Posterior cingulate gyrus (tissue), 11 donors: Measurements from ENCODE around the gene RNF220.

Source experiments
- DNase-seq, 10 donors: peaks; one replicate each; pipeline versions ENCODE4 v3.0.0 to v3.0.0-alpha.2; 2020 to 2021; ENCODE audit warnings: mixed read lengths in 3 of 10
- intact Hi-C: fragments of 100-400 bp; cut with DNase I; formaldehyde crosslinking; loops from one replicate; pipeline ENCODE4 v1.15.1; 2023

The RNF220 gene

GRCh38 chr1:44405798-44406736, 1.0 kb downstream of the RNF220 start:
- DNase-seq: peak in 3 of 10 donors; percentile 46 to 81 (median 70)

DNA sequence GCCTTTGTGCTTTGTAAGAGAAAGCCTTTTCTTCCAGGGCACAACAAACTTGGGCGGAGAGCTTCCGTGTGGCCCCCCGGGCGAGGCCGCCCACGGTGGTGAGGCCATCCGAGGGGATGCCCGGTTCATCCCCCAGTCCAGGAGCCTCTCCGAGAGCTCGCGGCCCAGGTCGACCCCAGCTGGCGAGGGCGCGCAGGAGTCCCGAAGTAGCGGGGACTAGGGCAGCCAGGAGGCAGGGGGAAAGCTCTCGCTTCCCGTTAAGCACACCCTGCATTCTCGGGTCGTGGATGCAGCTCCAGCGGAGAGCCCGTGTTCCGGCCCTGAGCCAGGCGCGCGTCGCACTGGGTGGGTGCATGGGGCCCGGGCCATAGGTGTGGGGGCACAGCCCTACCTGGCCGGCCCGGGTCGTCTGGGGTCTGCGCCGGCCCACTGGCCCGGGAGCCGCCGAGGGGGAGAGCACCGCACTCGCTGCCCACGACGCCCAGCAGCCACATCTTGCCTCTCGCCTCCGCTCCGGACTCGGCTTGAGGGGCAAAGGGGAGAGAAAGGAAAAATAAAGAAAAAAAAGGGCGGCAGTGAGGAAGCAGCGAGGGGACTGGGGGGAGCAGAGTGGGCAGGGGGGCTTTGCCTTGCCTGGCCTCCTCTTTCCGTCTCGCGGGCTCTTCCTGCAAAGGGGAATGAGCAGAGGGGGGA, 1.8 kb downstream of the RNF220 start:
- intact Hi-C loops: loop anchor here (5.0 to 10.0 kb wide), 3 partner anchors 95 to 238 kb away; no protein-coding TSS in a partner anchor

More at GRCh38 chr1:44405798-44406736, 1.0 kb downstream of the RNF220 start:
- intact Hi-C loops: loop anchor here (5.0 to 10.0 kb wide), 3 partner anchors 96 to 239 kb away; no protein-coding TSS in a partner anchor

DNA sequence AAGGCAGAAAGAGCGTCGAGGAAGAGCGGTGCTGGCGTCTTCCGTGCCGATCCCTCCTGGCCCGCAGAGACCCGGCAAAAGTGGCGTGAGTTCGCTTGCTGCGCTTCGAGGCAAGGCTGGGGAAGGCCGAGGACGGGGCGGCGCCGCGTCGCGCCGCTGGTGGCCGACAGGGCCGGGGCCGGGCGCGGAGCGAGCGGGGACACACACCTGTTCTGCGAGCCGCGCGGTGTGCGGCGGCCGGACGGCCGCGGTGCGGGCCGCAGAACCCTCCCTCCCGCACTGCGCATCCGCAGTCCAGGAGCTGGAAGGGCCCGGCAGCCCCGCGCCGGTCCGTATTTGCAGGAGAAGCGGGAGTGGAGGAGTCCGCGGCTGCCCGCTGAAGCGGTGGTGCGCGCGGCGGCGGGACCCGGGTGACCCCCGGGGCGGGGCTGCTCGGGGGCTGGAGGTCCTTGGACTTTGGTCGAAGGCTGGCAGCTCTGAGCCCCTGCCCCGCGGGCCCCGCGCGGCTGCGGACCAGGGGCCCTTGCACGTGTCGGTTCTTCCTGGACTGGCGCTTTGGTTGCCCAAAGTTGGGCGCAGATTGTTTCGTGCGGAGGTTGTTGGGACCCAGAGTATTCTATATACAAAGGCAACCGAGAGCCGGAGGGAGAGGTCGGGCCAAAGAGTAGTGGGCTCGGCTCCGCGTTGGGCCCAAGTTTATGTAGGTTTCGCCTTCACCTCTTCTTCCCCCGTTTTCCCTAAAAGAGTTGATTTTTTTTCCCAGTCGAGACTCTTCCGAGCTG, 2.6 kb downstream of the RNF220 start:
- DNase-seq: peak in 2 of 10 donors; percentile 51 to 89
- intact Hi-C loops: loop anchor here (1.0 to 10.0 kb wide), 4 partner anchors 10 to 237 kb away; no protein-coding TSS in a partner anchor

More for the DNA sequence above, 1.8 kb downstream of the RNF220 start:
- DNase-seq: peak in 1 of 10 donors; percentile 78

DNA sequence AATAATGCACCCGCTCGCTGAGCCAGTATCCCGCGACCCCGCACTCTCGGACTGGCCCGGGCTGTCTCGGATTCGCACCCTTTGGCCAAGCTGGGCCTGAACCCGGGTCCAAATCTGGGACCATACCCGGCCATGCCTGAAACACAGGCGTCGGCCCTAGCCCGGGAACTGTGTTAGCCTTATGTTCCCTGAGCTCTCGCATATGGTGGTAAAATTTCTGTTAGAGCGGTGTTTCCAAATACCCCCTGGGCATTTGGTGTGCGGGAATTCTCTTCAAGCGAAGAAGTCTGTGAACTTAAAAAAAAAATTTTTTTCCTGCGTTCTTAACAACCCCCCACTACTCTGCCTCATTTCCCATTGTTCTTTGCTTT, 3.1 kb downstream of the RNF220 start:
- DNase-seq: peak in 1 of 10 donors; percentile 45
- intact Hi-C loops: loop anchor here (1.0 to 10.0 kb wide), 4 partner anchors 9 to 237 kb away; no protein-coding TSS in a partner anchor

- intact Hi-C loops: loop anchor here (1.0 to 10.0 kb wide), 4 partner anchors 8 to 236 kb away; no protein-coding TSS in a partner anchor
- peak in 3 of 10 donors; percentile 7 to 88 (median 54) for DNase-seq
Measured at GRCh38 chr1:44408632-44409602, 3.9 kb downstream of the RNF220 start.

DNA sequence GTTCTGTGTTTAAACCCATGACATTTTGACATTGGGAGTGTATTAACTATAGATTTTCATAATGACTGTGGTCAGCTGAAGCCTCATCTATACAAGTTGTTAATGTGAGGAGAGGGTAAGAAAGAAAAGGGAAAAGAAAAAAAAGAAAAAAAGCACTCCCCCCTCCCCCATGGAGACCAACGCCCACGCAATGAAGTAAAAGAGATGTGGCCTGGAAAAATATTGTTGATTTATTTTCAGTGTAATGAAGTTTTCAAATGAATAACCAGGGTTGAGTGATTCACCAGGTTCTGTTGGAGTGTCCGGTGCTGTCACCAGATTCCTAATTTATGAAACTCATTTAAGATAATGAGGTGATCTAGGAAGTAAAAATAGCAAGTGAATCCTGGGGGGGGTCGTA, 4.7 kb downstream of the RNF220 start:
- intact Hi-C loops: loop anchor here (5.0 to 10.0 kb wide), 3 partner anchors 93 to 235 kb away; no protein-coding TSS in a partner anchor
- DNase-seq: no peak

DNA sequence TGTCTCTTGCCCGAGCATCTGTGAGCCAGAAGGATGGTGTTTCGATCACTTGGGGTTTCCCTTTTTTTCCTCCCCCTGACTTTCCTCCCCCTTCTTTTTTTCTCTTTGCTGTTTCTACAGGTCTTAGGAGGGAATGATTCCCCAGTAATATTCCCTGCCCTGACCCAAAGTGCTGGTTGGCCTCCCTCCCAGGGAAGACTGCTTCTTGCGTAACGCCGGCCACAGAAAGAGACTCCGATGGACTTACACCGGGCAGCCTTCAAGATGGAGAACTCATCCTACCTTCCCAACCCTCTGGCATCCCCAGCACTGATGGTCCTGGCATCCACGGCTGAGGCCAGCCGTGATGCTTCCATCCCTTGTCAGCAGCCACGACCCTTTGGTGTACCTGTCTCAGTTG, 6.8 kb downstream of the RNF220 start:
- DNase-seq: no peak
- intact Hi-C loops: no loop called here

DNA sequence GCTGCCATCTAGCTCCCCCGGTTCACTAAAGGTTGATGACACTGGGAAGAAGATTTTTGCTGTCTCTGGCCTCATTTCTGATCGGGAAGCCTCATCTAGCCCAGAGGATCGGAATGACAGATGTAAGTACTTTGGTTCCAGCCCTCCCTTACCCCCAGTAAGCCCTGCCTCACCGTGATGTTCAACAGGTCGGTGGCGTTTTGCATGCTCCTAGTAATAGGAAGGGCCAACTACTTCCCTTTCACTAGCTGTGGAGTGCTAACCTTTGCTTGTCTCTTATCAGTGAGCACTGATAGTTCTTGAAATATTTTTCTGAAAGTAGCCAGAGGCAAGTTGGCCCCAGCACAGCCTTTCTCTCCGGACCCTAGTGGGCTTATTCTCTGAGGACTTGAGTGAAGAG, 7.5 kb downstream of the RNF220 start:
- intact Hi-C loops: no loop called here
- DNase-seq: no peak

DNA sequence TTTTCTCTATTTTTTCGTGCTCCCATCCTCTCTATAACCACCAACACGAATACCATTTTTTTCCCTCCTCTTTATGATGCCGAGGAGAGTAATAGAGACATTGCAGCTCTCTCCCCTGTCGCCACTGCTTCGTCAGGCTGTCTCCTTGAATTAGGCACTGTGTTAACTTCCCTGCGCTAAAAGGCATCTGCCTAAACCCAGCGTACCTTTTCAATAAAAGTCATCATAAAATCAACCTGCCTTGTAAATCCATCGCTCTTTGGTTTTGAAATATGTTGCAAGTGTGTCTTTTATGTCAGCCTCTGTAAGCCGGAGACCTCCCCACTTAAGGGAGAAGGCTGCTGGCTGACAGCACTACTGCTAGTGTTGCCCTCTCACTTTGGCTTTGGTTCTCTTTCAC, 8.7 kb downstream of the RNF220 start:
- intact Hi-C loops: no loop called here
- DNase-seq: no peak

DNA sequence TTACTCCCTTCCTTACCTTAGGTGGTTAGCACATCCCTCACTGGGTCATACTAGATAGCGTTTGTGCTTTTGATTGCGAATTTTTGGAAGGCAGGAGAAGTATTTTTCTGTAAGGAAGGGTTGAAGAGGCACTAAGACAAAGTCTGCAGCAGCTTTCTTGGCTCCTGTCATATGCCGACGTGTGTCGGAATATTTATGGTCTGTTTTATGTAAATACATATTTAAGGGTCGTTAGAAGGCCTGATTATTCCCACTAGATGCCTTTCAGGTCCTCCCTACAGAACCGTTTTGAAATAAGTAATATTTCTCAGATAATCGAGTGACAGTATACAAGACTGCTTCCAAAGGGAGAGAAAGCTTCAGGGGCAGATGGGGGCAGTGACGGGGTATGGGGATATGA, 10.0 kb downstream of the RNF220 start:
- intact Hi-C loops: loop anchor here (5.0 kb wide), 1 partner anchor 82 kb away; no protein-coding TSS in a partner anchor
- no peak for DNase-seq

DNA sequence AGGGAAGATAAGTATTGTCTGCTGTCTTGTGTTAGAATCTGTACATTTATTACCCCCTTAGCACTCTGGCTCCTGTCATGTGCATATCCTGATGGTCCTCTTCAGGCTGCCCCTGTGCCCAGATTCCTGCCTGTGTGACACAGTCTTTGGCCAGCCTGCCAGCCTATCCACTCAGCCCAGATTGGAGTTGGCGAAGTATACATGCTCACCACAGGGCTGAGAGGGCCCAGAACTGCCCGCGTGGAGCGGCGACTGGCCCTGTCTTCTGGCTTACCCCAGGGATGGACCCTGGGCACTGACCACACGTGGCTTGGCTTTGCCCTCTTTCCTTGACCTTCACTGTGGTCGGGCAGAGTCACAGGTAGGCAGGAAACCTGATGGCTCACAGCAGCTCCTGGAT, 11.4 kb downstream of the RNF220 start:
- intact Hi-C loops: loop anchor here (5.0 kb wide), 1 partner anchor 81 kb away; no protein-coding TSS in a partner anchor

GRCh38 chr1:44417351-44418021, 12.4 kb downstream of the RNF220 start:
- intact Hi-C loops: loop anchor here (1.0 to 5.0 kb wide), 2 partner anchors 9 to 80 kb away; no protein-coding TSS in a partner anchor
- peak; percentile 62 to 95 (median 67) for DNase-seq

More for the DNA sequence above, 11.4 kb downstream of the RNF220 start:
- peak in 1 of 10 donors; percentile 75 for DNase-seq

DNA sequence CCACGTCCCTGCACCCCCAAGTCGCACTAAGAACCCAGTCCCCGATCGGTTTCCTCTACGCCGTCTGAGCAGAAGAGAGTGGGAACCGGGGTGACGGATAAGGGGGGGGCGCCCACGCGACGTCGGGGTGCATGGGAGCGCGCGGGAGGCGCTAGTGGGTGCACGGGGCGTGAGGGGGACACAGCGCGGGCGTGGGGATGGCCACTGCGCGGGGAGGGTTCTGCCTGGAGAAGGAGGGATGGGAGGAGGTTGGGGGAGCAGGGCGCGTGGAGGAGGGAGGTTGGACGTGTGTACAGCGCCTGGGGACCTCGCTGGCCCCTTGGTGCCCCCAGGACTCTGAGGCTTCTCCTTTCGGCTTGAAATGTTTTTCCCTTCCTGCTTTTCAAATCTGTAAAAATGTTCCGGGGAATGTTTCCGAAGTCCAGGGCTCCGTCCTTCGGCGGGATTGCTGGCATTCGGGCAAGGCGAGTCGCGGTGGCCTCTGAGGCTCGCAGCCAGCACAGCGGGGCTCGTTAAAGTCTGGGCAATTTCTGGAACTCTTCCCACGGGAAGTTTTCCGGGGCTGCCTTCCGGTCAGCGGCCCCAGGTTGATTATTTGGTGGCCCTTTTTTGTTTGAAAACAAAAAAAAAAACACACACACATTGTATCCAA, 13.1 kb downstream of the RNF220 start:
- peak in 4 of 10 donors; percentile 11 to 84 (median 62) for DNase-seq
- intact Hi-C loops: loop anchor here (5.0 kb wide), 1 partner anchor 79 kb away; no protein-coding TSS in a partner anchor

- intact Hi-C loops: loop anchor here (5.0 kb wide), 1 partner anchor 77 kb away; no protein-coding TSS in a partner anchor
- no peak for DNase-seq
Measured at GRCh38 chr1:44419901-44420300, 14.8 kb downstream of the RNF220 start.

DNA sequence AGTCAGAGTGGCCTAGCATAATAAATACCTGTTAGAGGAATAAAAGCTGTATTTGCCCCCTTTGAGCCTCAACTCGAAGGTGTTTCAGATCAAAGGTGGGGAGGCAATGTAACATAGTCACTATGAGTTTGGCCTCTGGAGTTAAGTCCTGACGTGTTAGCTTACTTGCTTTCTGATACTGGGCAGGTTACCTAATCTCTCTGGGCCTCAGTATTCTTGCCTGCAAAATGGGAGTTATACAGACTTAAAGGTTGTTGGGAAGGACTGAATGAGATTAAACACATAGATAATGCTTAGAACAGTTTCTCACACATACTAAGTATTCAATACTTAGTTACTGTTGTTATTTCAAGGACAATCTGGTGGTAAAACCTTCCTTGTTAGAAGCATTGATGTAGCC, 15.5 kb downstream of the RNF220 start:
- intact Hi-C loops: no loop called here
- no peak for DNase-seq

DNA sequence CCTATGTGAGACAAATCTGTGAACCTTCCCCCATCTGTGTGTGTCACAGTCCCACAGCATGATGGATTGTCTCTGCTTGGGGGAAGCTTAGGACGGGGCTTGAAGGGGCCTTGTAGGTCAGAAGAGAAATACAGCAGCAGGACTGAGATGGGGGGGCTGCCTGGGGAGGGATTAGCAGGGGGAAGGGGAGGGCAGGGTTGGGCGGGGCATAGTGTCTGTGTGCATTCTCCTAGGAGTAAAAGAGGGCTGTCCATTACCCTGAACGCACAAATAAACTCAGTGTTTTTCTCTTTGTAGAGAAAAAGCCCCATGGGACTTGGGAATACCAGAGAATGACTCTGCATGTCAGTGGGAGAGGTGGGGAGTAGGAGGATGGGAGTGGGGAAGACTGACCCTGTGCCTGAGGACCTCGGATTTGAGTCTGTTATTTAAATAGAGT, 16.4 kb downstream of the RNF220 start:
- no peak for DNase-seq
- intact Hi-C loops: no loop called here

DNA sequence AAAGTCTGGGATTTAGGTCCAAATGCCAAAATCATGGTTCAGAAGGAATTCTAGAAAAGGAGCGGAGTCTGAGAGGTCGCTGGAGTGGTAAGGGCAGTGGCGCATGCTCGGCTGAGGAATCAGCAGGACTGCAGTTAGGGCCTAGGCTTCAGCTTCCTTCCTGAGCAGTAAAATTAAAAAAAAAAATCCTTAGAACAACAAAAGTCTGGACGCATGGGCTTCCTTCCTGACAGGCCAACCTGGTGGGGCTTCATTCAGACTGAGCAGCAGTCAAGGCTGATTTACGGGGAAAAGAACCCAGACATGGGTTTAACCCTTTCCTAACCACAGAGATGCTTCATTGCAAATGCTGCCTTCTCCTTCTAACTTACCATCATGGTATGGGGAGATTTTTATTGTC, 17.1 kb downstream of the RNF220 start:
- intact Hi-C loops: no loop called here
- no peak for DNase-seq
